H54 (cell line): ENCODE data around the gene POU2F3.
"Not testable (repeated sequence)": the region's sequence is repeated elsewhere in the genome, so short reads cannot be mapped to it uniquely, and the experiment has no call there.

Experiments
- DNase-seq: peaks from one replicate; pipeline ENCODE4 v3.0.0; 2011; ENCODE audit warnings: low spot score, mixed read lengths; ENCODE audit not compliant: insufficient read length
- FAIRE-seq: peaks from 3 replicates; lab custom pipeline; 2011; peaks lifted over from hg19 to GRCh38; lab: Jason Lieb, UNC
- POLR2A ChIP-seq: IDR thresholded peaks from 2 replicates; pipeline ENCODE4 v1.6.1; 2011; ENCODE audit warnings: low read depth, mild to moderate bottlenecking, low read length

POU2F3 gene

DNA sequence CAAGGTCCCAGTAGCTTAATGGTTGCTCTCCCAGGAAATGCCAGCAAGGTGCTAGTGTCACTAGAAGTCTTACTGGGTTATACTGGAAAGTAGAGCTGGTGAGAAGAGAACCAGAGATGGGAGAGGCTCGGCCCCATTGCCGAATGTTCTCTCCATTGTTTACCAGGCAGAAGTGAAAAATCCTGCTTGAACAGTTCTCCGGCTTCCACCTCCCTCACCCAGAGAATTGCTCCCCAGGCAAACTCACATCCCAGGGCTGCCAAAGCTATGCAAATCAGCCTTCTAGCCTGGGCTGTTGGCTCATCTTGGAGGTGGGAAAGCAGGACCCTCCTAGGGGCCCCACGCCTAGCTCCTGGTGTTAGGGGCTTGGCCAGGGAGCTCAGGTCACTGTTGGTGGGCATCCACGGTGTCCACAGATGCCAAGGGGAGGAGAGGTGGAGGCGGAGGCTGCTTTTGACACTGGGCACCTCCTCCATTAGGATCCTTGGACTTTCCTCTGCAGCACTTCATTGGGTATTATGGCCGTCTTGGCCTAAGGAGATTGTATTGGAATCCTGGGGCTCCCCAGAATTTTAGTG is 20.1 kb downstream of the POU2F3 start:
- FAIRE-seq (no peak), DNase-seq (no peak)
- TF ChIP-seq POLR2A = no peak

DNA sequence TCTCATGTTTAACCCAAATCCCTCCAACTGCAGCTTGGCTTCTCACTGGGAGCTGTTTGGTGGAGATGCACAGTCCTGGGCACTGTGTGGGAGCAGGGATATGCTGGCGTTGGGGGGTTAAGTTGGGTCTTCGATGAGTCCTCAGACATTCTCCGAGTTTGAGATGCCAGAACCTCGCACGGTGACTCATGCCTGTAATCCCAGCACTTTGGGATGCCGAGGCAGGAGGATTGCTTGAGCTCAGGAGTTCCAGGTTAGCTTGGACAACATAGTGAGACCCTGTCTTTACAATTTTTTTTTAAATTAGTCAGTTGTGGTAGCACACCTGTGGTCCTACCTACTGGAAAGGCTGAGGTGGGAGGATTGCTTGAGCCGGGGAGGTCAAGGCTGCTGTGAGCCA is 20.7 kb downstream of the POU2F3 start:
- FAIRE-seq (no peak), DNase-seq (no peak)
- TF ChIP-seq POLR2A = no peak

DNA sequence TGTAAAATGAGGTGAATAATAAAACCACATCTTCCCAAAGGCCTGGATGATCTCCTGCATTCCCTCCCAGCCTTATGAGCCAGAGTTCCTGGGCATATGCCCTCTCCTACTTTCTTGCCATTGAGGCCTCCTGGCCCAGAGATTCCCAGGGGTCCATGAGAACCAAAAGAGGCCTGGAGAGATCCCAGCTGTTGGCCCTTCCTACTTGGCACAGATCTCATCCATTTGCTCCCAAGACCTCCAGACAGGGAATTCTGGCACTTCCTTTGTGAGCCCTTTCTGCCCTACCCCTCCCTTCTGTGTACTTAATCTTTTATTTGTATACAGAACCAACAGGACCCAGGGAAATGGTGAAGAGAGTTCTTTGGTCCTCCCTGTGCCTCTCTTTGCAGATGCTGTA is 21.4 kb downstream of the POU2F3 start:
- no peak for TF ChIP-seq POLR2A
- FAIRE-seq (no peak), DNase-seq (no peak)

DNA sequence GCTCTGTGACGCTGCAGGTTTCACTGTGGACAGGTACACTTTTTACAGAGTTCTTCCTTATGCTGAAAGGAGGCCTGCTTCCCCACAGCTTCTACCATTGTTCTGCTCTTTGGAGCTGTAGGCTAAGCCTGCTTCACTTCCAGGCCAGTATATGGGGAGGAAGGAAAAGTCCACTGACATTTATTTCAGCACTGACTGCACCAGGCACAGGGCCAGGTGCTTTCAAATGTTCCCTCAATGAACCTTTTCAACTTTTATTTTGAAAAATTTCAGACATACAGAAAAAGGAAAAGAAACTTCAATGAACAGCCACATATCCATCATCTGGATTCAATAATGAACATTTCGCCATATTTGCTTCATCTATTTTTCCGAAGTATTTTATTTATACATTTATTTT is 22.0 kb downstream of the POU2F3 start:
- DNase-seq = no peak
- TF ChIP-seq POLR2A = no peak
- no peak for FAIRE-seq

DNA sequence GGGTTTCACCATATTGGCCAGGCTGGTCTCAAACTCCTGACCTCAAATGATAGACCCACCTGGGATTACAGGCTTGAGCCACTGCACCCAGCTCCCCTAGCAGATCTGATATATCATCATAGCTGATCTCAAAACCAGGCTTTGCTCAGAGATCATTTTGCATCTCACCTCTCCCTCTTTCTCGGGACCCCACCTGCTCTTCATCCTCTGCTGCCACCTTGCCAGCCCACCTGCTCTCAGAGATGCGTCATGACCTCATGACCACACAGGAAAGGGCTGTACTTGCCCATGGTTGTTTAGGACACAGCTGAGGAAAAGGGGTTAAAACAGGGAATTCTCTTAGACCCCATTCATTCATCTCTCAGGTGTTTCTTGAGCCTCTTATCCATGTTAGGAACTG is 27.4 kb downstream of the POU2F3 start:
- TF ChIP-seq POLR2A = no peak
- FAIRE-seq (no peak), DNase-seq (no peak)

DNA sequence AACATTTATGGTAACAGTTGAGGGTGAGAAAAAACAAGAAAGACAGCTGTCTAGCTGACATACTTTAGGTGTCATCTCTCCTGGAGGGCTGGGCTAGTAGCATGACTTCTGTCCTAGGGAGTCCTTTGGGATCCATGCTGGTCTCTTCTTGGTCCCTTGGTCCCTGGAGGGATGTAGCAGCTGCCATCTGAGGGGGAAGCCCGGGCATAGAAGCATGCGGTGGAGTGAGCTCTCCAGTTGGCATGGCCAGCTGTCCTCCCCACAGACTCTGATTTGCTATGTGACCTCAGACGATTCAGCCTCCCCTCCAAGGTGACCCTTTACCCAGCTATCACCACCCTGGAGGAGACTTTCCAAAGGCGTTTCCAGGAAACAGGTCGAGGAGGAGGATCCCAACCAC is 28.7 kb downstream of the POU2F3 start:
- FAIRE-seq (no peak), DNase-seq (no peak)
- no peak for TF ChIP-seq POLR2A

DNA sequence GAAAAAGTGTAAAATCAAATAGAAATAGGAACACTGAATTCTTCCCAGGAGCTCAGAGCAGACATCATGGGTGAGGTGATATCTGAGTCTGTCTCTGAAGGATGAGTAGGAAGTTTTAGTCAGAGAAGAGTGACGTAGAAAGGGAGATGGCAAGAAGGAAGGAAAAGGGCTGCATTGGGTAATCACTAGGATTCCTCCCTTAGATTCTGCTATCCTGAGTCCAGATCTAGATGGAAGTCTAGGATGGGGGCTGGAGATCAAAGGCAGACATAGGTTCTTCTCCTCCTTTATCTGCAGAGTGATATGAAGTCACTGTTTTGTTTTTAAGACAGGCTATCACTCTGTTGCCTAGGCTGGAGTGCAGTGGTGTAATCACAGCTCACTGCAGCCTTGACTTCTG is 30.4 kb downstream of the POU2F3 start:
- no peak for TF ChIP-seq POLR2A
- FAIRE-seq = no peak
- no peak for DNase-seq

DNA sequence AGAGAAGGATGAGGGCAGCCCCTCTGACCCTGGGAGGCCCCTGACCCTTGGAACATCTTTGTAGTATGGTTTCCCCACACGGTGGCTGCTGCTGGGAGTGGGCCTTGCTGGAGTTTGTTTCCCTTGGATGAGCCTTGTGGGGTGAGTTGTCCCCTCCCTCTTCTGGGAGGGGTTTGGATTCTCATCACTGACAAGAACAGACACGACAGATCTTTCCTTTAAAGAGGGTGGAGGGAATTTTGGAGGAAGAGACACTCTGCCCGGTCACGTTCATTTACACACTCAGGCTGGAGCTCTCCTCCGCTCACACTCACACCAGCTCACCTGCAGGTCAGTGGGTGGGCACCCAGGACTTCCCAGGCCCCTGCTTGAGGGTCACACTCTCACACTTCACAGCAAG is 31.7 kb downstream of the POU2F3 start:
- no peak for TF ChIP-seq POLR2A
- FAIRE-seq = no peak
- DNase-seq = no peak

DNA sequence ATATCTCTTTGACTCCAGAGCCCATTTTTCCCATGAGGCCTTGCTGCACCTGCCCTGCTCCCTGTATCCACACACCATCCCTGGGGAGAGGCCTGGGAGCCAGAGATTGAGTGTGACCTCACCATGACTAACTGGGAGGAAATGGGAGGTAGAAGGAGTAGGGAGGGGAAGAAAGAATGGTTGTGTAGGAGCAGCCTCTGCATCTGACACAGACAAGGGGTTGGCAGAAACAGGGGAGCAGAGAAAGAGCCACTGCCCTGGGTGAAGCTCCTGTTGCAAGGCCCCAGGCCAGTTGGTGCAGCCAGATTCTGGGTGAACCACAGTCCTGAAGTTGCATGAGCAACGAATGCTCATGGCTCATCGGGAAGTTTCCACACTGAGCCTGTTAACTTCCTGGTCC is 32.4 kb downstream of the POU2F3 start:
- peak; percentile 81 for DNase-seq
- no peak for TF ChIP-seq POLR2A
- peak; percentile 98 for FAIRE-seq

DNA sequence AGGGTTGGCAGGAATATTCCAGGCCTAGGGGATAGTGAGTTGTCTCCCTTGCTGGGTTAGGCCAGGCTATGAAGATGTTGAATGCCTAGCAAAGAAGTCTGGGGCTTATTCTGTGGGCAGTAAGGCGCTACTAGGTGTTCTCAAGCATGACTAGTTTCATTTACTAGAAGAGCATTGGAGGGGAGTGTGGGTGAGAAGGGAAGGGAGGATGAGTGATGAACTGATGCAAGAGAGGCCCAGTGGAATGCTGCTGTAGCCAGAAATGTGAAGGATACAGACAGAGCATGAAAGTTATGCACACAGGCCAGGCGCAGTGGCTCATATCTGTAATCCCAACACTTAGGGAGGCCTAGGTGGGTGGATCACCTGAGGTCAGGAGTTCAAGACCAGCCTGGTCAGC is 33.5 kb downstream of the POU2F3 start:
- DNase-seq = no peak
- no peak for FAIRE-seq
- no peak for TF ChIP-seq POLR2A

DNA sequence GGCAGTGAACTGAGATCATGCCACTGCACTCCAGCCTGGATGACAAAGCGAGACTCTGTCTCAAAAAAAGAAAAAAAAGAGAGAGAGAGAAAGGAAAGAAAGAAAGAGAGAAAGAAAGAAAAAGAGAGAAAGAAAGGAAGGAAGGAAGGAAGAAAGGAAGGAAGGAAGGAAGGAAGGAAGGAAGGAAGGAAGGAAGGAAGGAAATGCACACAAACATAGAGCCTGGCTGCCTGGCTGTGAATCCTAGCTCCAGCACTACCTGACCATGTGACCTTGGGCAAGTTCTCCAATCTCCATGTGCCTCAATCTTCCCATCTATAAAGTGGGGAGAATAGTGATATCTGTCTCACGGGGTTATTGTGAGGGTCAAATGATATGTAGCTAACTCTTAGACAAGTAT is 34.0 kb downstream of the POU2F3 start:
- not testable (repeated sequence) for FAIRE-seq, DNase-seq

DNA sequence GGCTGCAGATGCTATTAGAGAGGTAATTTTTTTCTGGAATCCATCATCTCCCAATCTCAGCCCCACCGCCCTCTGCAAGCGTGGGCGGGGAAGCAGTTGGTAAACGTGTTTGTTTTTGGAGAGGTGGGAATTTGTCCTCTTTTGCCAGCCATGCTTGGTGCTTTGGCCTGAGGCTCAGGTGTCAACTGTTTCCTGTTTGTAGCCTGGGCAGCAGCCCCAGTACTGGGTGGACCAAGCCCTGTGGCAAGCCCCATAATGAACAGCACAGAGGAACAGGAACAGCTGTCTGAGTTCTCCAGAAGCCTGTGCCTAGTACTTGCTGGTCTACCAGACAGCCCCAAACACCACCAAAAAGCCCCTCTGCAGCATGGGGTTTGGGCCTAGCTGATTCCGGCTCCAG is 39.6 kb downstream of the POU2F3 start:
- FAIRE-seq (no peak), DNase-seq (no peak)
- TF ChIP-seq POLR2A = no peak

DNA sequence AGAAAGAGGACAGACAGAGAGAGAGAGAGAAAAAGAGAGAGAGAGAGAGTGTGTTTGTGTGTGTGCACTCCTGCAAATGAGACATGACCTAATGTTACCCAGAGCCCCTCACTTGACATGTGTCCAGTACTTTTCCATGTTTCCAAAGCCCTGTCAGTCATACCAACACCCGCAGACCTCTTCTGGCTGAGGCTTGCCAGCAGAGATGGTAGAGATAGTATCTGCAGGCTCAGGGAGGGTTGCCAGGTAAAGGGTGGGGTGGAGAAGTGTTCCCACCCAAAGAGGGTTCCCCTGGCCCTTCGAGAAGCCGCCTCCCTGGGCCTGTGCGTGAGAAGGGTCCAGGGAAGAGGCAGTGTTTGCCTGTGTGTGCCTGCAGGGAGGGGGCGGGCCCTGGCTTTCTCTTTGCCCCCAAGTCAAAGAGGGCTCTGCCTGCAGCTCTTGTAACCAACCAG is 40.7 kb downstream of the POU2F3 start:
- FAIRE-seq (no peak), DNase-seq (no peak)
- no peak for TF ChIP-seq POLR2A

DNA sequence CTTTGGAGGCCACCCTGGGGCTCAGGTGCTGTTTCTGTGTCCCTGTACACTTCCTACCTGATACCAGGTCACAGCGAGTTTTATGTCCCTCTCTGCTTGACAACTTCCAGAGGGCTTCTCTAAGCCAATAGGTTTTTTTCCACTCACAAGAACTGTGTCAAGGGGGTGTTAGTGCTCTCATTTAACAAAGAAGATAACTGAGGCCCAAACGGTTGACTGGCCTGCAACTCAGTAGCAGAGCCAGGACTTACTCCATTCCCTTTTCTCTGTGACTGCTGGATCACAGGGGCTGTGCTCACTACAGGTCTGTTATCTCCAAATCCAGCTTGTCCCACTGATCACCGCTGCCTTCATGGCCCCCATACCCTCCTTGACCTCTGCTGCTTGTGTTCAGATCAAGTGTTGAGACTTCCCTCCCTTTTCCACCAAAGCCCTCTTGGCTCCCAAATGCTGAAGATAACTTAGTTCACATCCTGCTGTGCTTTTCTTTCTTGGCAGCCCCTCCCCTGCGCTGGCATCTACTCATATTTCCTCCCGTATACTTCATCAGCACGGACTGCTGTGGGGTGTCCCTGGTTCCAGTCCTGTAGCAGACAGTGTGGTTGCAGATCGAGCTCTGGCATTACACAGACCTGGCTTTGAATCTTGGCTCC is 41.3 kb downstream of the POU2F3 start:
- TF ChIP-seq POLR2A = no peak
- DNase-seq (no peak), FAIRE-seq (no peak)

DNA sequence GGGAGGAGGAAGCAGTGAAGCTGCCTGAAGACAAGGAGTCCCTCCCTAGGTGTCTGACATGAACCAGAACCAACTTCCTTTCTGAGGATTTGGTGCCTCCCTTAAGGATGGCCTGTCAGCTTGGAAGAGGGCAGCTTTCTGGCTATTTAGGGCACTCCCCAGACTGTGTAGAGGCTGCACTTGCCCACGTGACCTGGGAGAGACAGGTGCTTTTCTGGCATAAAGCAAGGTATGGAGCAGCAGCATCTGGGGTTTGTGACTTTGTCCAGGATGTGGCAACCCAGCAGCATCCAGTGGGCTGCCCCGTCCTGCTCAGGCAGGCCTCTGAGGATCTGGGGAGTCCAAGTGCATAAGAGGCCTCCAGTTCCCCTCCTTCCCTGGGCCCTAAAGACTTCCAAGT is 43.2 kb downstream of the POU2F3 start:
- FAIRE-seq (no peak), DNase-seq (no peak)
- TF ChIP-seq POLR2A = no peak

DNA sequence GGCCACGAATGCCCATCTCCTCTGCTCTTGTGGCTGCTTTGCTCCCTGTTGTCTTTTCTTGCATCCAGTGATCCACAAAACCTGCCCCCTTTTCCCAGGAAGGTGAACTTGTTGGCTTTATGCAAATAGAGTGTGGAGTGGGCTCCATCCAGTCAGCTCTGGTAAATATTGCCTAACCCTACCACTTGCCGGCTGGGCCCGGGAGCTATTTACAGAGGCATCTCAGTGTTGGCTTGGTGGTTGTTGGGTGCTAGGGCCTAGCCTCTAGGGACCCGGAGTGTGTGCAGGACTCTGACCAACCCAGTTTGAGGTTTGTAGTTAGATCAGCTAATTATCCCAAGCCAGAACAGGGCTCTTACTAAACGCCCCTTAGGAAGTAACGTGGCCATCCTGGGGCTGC is 44.3 kb downstream of the POU2F3 start:
- no peak for DNase-seq
- no peak for FAIRE-seq
- no peak for TF ChIP-seq POLR2A
